Right lobe of liver (tissue), 6 donors: ENCODE results near the gene MORN2. TPM values are rescaled to one million over a fixed set of nuclear protein-coding genes. Genes with fewer than 3 reads are reported as not detected.

Source experiments
- ATAC-seq, 4 donors: fragments of 200-7000 bp; cut with Tn5 transposase; one replicate each; pipeline ENCODE4 v1.9.1; 2020; ENCODE audit warnings: mild to moderate bottlenecking in 4 of 4, moderate library complexity in 4 of 4
- DNase-seq, 3 donors: peaks; one replicate each; pipeline ENCODE4 v3.0.0-alpha.2; 2020
- H3K27ac ChIP-seq, 3 donors: fragments of 200-600 bp; one replicate each; pipeline ENCODE4 v1.8.0; 2022
- H3K27me3 ChIP-seq, 2 donors: fragments of 200-600 bp; one replicate each; pipeline ENCODE4 v1.8.0; 2022
- H3K36me3 ChIP-seq, 4 donors: fragments of 200-600 bp; sonication (generic) in 1 of 4; one replicate each; pipeline versions ENCODE4 v1.5.1 to v1.8.0; 2017 to 2022; ENCODE audit warnings: control low read depth in 1 of 4
- H3K4me1 ChIP-seq, 4 donors: fragments of 200-600 bp; sonication (generic) in 1 of 4; one replicate each; pipeline versions ENCODE4 v1.5.1 to v1.8.0; 2017 to 2022; ENCODE audit warnings: control low read depth in 1 of 4
- H3K4me3 ChIP-seq, 3 donors: fragments of 200-600 bp; one replicate each; pipeline ENCODE4 v1.8.0; 2022
- H3K9me3 ChIP-seq, 4 donors: fragments of 200-600 bp; sonication (generic) in 1 of 4; one replicate each; pipeline versions ENCODE4 v1.5.1 to v1.8.0; 2017 to 2022; ENCODE audit warnings: control low read depth in 1 of 4
- POLR2A ChIP-seq: fragments of 450-650 bp; IDR thresholded peaks from one replicate; pipeline ENCODE4 v1.6.1; 2017; ENCODE audit warnings: antibody characterized with exemption, mild to moderate bottlenecking
- WGBS: methylation state at CpG from one replicate; pipeline ENCODE4 v1.1.6; 2018; ENCODE audit warnings: low coverage, low lambda C conversion rate; ENCODE audit not compliant: insufficient coverage; ENCODE audit errors: missing lambda C conversion rate; 5-methylcytosine and 5-hydroxymethylcytosine counted together
- intact Hi-C, 2 donors: fragments of 100-400 bp; cut with DNase I; formaldehyde crosslinking; loops; one replicate each; pipeline versions ENCODE4 v1.11.2 to v1.14.1; 2022
- total RNA-seq, 6 experiments: library from RNA; depleted of rRNA in 2 of 6; stranded (reverse); fragments of >200 nt in 2 of 6; fragmentation: NEBNext Ultra II Directional in 3 of 6; extraction: Animal tissue kit (Norgen Biotek cat#: 25700) in 3 of 6; gene quantifications; one replicate each; pipeline versions ENCODE4 v1.1.0 to v1.2.4, GENCODE V29; 2016 to 2023
- TF ChIP-seq, protein P1 (sequence below), 4 donors: fragments of 200-600 bp in 3 of 4; fragments of 450-650 bp in 1 of 4; IDR thresholded peaks; one replicate each; pipeline versions ENCODE4 v1.5.1 to v1.8.0; 2016 to 2022; ENCODE audit warnings: antibody characterized with exemption in 4 of 4, mild to moderate bottlenecking in 2 of 4
- donor health status: DM: no; HTN: yes; CAD: no.
- donor health status: DM: no; HTN: no; CAD: no.
- donor health status: DM: no; HTN: no; CAD: no.
- donor health status: DM: no; HTN: yes; CAD: no.
- donor health status: DM: no; HTN: yes; CAD: no.

MORN2 gene
- total RNA-seq, 6 experiments from 2014 or later: 4.1 to 8.1 (median 5.0) TPM

DNA sequence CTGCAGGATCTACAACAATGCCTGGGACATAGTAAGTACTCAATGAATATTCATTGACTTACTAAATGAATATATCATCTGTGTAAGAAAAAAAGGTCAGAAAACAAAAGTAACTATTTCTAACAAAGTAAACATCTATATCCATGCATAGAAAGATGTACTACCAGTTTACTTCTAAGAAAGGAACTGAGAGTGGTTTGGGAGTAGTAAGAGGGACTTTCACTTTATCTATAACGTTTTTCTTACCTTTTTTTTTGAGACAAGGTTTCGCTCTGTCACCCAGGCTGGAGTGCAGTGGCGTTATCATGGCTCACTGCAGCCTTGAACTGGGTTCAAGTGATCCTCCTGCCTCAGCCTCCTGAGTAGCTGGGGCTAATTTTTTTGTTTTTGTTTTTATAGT is 25.7 kb upstream of the MORN2 start:
- no peak for DNase-seq
- WGBS: 50% methylated on average over 1 of the region's 3 CpGs
- Histone ChIP-seq H3K4me3 (no peak overlapping the region), H3K9me3 (no peaks in the 10 kb centered on the region), H3K27ac (no peak overlapping the region), H3K36me3 (peaks cover 0 to 16% (median 5%) of the 10 kb centered on the region in 4 donors), H3K4me1 (no peaks in the 10 kb centered on the region), H3K27me3 (no peaks in the 10 kb centered on the region)
- intact Hi-C loops: no loop called here
- no peak for ATAC-seq
- TF ChIP-seq, protein P1, sequence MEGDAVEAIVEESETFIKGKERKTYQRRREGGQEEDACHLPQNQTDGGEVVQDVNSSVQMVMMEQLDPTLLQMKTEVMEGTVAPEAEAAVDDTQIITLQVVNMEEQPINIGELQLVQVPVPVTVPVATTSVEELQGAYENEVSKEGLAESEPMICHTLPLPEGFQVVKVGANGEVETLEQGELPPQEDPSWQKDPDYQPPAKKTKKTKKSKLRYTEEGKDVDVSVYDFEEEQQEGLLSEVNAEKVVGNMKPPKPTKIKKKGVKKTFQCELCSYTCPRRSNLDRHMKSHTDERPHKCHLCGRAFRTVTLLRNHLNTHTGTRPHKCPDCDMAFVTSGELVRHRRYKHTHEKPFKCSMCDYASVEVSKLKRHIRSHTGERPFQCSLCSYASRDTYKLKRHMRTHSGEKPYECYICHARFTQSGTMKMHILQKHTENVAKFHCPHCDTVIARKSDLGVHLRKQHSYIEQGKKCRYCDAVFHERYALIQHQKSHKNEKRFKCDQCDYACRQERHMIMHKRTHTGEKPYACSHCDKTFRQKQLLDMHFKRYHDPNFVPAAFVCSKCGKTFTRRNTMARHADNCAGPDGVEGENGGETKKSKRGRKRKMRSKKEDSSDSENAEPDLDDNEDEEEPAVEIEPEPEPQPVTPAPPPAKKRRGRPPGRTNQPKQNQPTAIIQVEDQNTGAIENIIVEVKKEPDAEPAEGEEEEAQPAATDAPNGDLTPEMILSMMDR (IDR thresholded peaks at IDR 0.05): no peak
- no peak for TF ChIP-seq POLR2A

DNA sequence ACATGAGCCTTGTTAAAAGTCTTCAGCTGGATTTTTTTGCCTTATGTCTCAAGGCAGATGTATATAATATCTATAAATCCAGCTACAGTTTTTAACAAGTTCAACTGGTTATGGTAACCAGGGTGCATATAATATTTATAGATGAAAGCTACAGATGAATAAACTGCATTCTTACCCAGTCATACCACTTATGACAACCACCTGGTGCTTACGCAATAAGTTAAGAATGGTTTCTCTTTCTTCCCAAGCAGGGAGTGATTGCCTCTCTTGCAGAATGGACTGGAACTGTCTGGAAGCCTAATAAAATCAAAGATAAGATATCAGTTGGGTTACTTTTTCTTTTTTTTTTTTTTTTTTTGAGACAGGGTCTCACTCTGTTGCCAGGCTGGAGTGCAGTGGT is 19.6 kb upstream of the MORN2 start:
- ATAC-seq (peak in 1 of 4 donors; percentile 15), DNase-seq (no peak)
- H3K27me3 ChIP-seq: no peaks in the 10 kb centered on the region
- no peak overlapping the region for H3K4me3 ChIP-seq
- intact Hi-C loops: no loop called here
- no peaks in the 10 kb centered on the region for H3K9me3 ChIP-seq
- WGBS: 78% methylated on average over 1 of the region's 1 CpG
- peaks cover 0 to 6% (median 0%) of the 10 kb centered on the region in 4 donors for H3K4me1 ChIP-seq
- TF ChIP-seq, protein P1 (IDR thresholded peaks at IDR 0.05): no peak
- peaks cover 0 to 35% (median 6%) of the 10 kb centered on the region in 4 donors for H3K36me3 ChIP-seq
- H3K27ac ChIP-seq: no peak overlapping the region

DNA sequence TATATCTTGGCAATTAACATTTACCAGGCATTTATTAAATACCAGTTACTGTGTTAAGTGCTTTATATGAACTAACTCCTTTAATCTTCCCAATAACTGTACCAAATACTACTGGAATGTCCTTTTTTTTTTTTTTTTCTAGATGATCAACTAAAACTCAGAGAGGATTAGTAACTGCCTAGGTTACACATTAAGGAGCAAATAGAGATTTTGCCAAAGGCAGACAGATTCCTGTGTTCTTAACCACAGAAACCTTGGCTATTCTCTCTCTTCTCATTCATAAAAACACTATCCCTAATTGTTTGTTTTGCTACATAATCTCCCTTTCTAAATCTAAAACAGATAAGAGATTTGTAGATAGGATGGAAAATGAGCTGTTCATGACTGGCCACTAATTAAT is 13.3 kb upstream of the MORN2 start:
- Histone ChIP-seq H3K4me1 (peaks cover 0 to 6% (median 0%) of the 10 kb centered on the region in 4 donors), H3K9me3 (no peaks in the 10 kb centered on the region), H3K27me3 (no peaks in the 10 kb centered on the region), H3K4me3 (no peak overlapping the region), H3K36me3 (peaks cover 0 to 34% (median 6%) of the 10 kb centered on the region in 4 donors), H3K27ac (no peak overlapping the region)
- no peak for DNase-seq
- TF ChIP-seq, protein P1 (IDR thresholded peaks at IDR 0.05): no peak
- TF ChIP-seq POLR2A: no peak
- intact Hi-C loops: no loop called here
- ATAC-seq: no peak

DNA sequence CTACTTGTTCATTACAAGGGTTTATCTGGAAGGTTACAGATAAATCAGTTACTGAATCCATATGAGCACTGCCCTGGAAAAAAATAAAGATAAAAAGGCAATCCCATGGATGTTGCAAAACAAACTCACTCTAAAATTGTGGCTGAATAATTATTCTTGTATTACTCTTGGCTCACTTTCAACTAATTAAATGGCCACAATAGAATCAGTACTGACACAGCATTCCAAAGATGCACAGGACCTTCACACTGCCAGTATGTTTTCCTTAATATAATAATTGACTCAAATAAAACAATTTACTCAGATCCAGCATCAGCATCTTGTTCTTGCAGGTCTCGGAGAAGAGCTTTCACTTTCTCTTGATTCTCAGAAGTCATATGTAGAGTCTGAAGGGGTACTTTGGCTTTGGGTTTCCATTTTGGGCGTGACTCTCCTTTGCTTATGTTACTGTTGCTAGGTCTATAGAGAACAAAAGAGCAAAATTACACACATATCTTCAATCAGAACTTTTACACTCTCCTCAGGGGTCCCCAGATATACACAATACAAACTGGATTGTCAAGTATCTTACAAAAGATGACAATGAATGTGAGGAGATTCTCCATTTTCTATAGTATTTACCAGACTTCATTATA is 12.6 kb upstream of the MORN2 start:
- TF ChIP-seq, protein P1 (IDR thresholded peaks at IDR 0.05): no peak
- no peak for TF ChIP-seq POLR2A
- peaks cover 0 to 6% (median 0%) of the 10 kb centered on the region in 4 donors for H3K4me1 ChIP-seq
- 83% methylated on average over 2 of the region's 2 CpGs for WGBS
- H3K4me3 ChIP-seq: no peak overlapping the region
- ATAC-seq (no peak), DNase-seq (no peak)
- H3K9me3 ChIP-seq: no peaks in the 10 kb centered on the region
- no peaks in the 10 kb centered on the region for H3K27me3 ChIP-seq
- H3K36me3 ChIP-seq: peaks cover 0 to 30% (median 6%) of the 10 kb centered on the region in 4 donors
- intact Hi-C loops: no loop called here
- H3K27ac ChIP-seq: no peak overlapping the region
